Loucy (cell line): ENCODE results near the gene SP110.

Source experiments
- EZH2phosphoT487 ChIP-seq: fragments of 200-600 bp; IDR thresholded peaks from 2 replicates; pipeline ENCODE4 v1.6.1; 2018; ENCODE audit warnings: antibody characterized with exemption, mild to moderate bottlenecking, moderate library complexity, borderline replicate concordance
- TF ChIP-seq, protein P1 (sequence below): fragments of 200-600 bp; sonication (generic); conservative IDR thresholded peaks from 2 replicates; pipeline ENCODE4 v1.5.1; 2014; ENCODE audit warnings: mild to moderate bottlenecking, antibody characterized with exemption, low read length

DNA sequence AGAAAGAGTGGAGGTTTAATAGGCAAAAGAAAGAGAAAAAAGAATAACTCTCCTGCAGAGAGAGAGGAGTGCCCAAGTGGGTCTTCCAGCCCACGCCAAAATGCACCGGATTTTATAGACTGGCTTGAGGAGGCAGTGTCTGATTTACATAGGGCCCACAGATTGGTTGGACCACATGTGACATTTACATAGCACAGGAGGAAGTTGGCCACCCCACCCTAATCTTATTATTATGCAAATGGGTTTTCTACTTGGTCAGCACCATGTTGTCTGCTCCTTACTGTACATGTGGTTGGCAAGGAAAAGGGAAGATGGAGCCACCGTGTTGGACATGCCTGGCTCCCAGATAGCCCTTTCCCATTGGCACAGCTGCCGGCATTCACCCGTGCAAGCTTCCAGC, 56.8 kb downstream of the SP110 start:
- TF ChIP-seq, protein P1, sequence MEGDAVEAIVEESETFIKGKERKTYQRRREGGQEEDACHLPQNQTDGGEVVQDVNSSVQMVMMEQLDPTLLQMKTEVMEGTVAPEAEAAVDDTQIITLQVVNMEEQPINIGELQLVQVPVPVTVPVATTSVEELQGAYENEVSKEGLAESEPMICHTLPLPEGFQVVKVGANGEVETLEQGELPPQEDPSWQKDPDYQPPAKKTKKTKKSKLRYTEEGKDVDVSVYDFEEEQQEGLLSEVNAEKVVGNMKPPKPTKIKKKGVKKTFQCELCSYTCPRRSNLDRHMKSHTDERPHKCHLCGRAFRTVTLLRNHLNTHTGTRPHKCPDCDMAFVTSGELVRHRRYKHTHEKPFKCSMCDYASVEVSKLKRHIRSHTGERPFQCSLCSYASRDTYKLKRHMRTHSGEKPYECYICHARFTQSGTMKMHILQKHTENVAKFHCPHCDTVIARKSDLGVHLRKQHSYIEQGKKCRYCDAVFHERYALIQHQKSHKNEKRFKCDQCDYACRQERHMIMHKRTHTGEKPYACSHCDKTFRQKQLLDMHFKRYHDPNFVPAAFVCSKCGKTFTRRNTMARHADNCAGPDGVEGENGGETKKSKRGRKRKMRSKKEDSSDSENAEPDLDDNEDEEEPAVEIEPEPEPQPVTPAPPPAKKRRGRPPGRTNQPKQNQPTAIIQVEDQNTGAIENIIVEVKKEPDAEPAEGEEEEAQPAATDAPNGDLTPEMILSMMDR: no peak
- TF ChIP-seq EZH2phosphoT487: no peak
